Vagina (tissue), 2 donors: Measurements from ENCODE around the gene PTPN5. TPM values are rescaled to one million over a fixed set of nuclear protein-coding genes. Genes with fewer than 3 reads are reported as not detected.

Source experiments
- DNase-seq, 2 donors: peaks; one replicate each; pipeline ENCODE4 v3.0.0-alpha.2; 2017; ENCODE audit errors: extremely low spot score in 2 of 2
- H3K27ac ChIP-seq: fragments of 200-600 bp; sonication (generic); one replicate; pipeline ENCODE4 v1.5.1; 2019
- H3K27me3 ChIP-seq: fragments of 200-600 bp; sonication (generic); one replicate; pipeline ENCODE4 v1.5.1; 2019
- H3K36me3 ChIP-seq, 2 donors: fragments of 200-600 bp; sonication (generic); one replicate each; pipeline ENCODE4 v1.5.1; 2017 to 2019
- H3K4me1 ChIP-seq: fragments of 200-600 bp; sonication (generic); one replicate; pipeline ENCODE4 v1.5.1; 2019
- H3K4me3 ChIP-seq, 2 donors: fragments of 200-600 bp; sonication (generic); 1 replicate in 1 of 2; 2 replicates in 1 of 2; pipeline ENCODE4 v1.5.1; 2016 to 2019
- H3K9me3 ChIP-seq: fragments of 200-600 bp; sonication (generic); one replicate; pipeline ENCODE4 v1.5.1; 2019
- CTCF ChIP-seq, 3 experiments: fragments of 450-650 bp in 2 of 3; fragments of 200-600 bp in 1 of 3; sonication (generic) in 1 of 3; IDR thresholded peaks; one replicate each; pipeline ENCODE4 v1.5.1; 2017 to 2019; ENCODE audit warnings: antibody characterized with exemption in 3 of 3, mild to moderate bottlenecking in 2 of 3, moderate library complexity in 2 of 3
- POLR2A ChIP-seq, 2 donors: fragments of 450-650 bp; IDR thresholded peaks; one replicate each; pipeline ENCODE4 v1.6.1; 2017; ENCODE audit warnings: antibody characterized with exemption in 2 of 2, mild to moderate bottlenecking in 2 of 2, moderate library complexity in 2 of 2
- POLR2AphosphoS5 ChIP-seq, 2 donors: sonication (generic); formaldehyde crosslinking; IDR thresholded peaks; one replicate each; pipeline ENCODE4 v1.9.0; 2017; ENCODE audit warnings: antibody characterized with exemption in 2 of 2, mild to moderate bottlenecking in 2 of 2, low read depth in 1 of 2; ENCODE audit not compliant: insufficient read depth in 1 of 2
- intact Hi-C: fragments of 100-400 bp; cut with DNase I; formaldehyde crosslinking; loops from one replicate; pipeline ENCODE4 v1.15.1; 2023
- total RNA-seq: library from RNA; depleted of rRNA; stranded (reverse); fragments of >200 nt; gene quantifications from one replicate; pipeline ENCODE4 v1.2.3, GENCODE V29; 2016

PTPN5 gene
- total RNA-seq, 1 donor from 2014 or later: 0.49 TPM

GRCh38 chr11:18769802-18770456 is 21.7 kb downstream of the PTPN5 start:
- H3K27ac ChIP-seq: no peak overlapping the region
- intact Hi-C loops: no loop called here
- no peaks in the 10 kb centered on the region for H3K27me3 ChIP-seq
- no peak for DNase-seq
- no peaks in the 10 kb centered on the region for H3K4me1 ChIP-seq
- H3K4me3 ChIP-seq: no peak overlapping the region
- TF ChIP-seq POLR2AphosphoS5 (IDR thresholded peaks at IDR 0.05; ENCODE audit: insufficient read depth in 1 of 2, low read depth in 1 of 2): no peak
- TF ChIP-seq CTCF (IDR thresholded peaks at IDR 0.05): no peak
- H3K9me3 ChIP-seq: no peaks in the 10 kb centered on the region
- H3K36me3 ChIP-seq: no peaks in the 10 kb centered on the region

- TF ChIP-seq POLR2AphosphoS5 (IDR thresholded peaks at IDR 0.05; ENCODE audit: insufficient read depth in 1 of 2, low read depth in 1 of 2) (no peak), CTCF (IDR thresholded peaks at IDR 0.05) (no peak), POLR2A (IDR thresholded peaks at IDR 0.05) (no peak)
- no peak for DNase-seq
- intact Hi-C loops: no loop called here
- Histone ChIP-seq H3K9me3 (no peaks in the 10 kb centered on the region), H3K4me3 (no peak overlapping the region), H3K27me3 (no peaks in the 10 kb centered on the region), H3K36me3 (no peaks in the 10 kb centered on the region), H3K27ac (no peak overlapping the region), H3K4me1 (no peaks in the 10 kb centered on the region)
These were observed 22.6 kb downstream of the PTPN5 start for GRCh38 chr11:18768978-18769377.

- H3K4me1 ChIP-seq: no peaks in the 10 kb centered on the region
- H3K4me3 ChIP-seq: no peak overlapping the region
- H3K9me3 ChIP-seq: no peaks in the 10 kb centered on the region
- H3K27me3 ChIP-seq: no peaks in the 10 kb centered on the region
- H3K36me3 ChIP-seq: no peaks in the 10 kb centered on the region
- no peak overlapping the region for H3K27ac ChIP-seq
- TF ChIP-seq POLR2A (IDR thresholded peaks at IDR 0.05): no peak
- TF ChIP-seq POLR2AphosphoS5 (IDR thresholded peaks at IDR 0.05; ENCODE audit: insufficient read depth in 1 of 2, low read depth in 1 of 2): no peak
- TF ChIP-seq CTCF (IDR thresholded peaks at IDR 0.05): no peak
- DNase-seq: no peak
- intact Hi-C loops: no loop called here
These were observed 23.1 kb downstream of the PTPN5 start for GRCh38 chr11:18768472-18768901.

- no peaks in the 10 kb centered on the region for H3K36me3 ChIP-seq
- H3K4me1 ChIP-seq: no peaks in the 10 kb centered on the region
- no peak for DNase-seq
- H3K27ac ChIP-seq: no peak overlapping the region
- H3K27me3 ChIP-seq: no peaks in the 10 kb centered on the region
- H3K4me3 ChIP-seq: no peak overlapping the region
- TF ChIP-seq POLR2AphosphoS5 (IDR thresholded peaks at IDR 0.05; ENCODE audit: insufficient read depth in 1 of 2, low read depth in 1 of 2): no peak
- no peak for TF ChIP-seq CTCF (IDR thresholded peaks at IDR 0.05)
- no peak for TF ChIP-seq POLR2A (IDR thresholded peaks at IDR 0.05)
- no peaks in the 10 kb centered on the region for H3K9me3 ChIP-seq
- intact Hi-C loops: no loop called here
These were observed 25.6 kb downstream of the PTPN5 start for GRCh38 chr11:18766015-18766414.

- intact Hi-C loops: no loop called here
These were observed 26.0 kb downstream of the PTPN5 start for GRCh38 chr11:18765554-18765953.

More at GRCh38 chr11:18765554-18765953, 26.0 kb downstream of the PTPN5 start:
- no peak for TF ChIP-seq CTCF (IDR thresholded peaks at IDR 0.05)
- TF ChIP-seq POLR2A (IDR thresholded peaks at IDR 0.05): no peak
- no peak for TF ChIP-seq POLR2AphosphoS5 (IDR thresholded peaks at IDR 0.05; ENCODE audit: insufficient read depth in 1 of 2, low read depth in 1 of 2)
- H3K4me1 ChIP-seq: no peaks in the 10 kb centered on the region
- H3K9me3 ChIP-seq: no peaks in the 10 kb centered on the region
- H3K27ac ChIP-seq: no peak overlapping the region
- no peak overlapping the region for H3K4me3 ChIP-seq
- DNase-seq: no peak
- H3K36me3 ChIP-seq: no peaks in the 10 kb centered on the region
- H3K27me3 ChIP-seq: no peaks in the 10 kb centered on the region
